PFSK-1 (cell line): Measurements from ENCODE around the gene CAPZA1.

Experiments used
- FOXP2 ChIP-seq: optimal IDR thresholded peaks from 2 replicates; pipeline ENCODE3; 2011; ENCODE audit warnings: borderline replicate concordance, control low read depth, inconsistent platforms; ENCODE audit not compliant: insufficient read depth; ENCODE audit errors: extremely low read length, extremely low read depth
- POLR2AphosphoS5 ChIP-seq: IDR thresholded peaks from 2 replicates; pipeline ENCODE4 v1.6.1; 2012; ENCODE audit warnings: low read depth, mild to moderate bottlenecking, control low read depth, low read length, moderate library complexity
- REST ChIP-seq, 2 experiments: IDR thresholded peaks; 2 replicates each; pipeline versions ENCODE4 v1.6.1 to v1.8.0; 2011 to 2012; ENCODE audit warnings: low read depth in 2 of 2, low read length in 2 of 2, control low read depth in 1 of 2, inconsistent platforms in 1 of 2, mild to moderate bottlenecking in 1 of 2, moderate library complexity in 1 of 2; ENCODE audit not compliant: insufficient read depth in 1 of 2
- SIN3A ChIP-seq: IDR thresholded peaks from 2 replicates; pipeline ENCODE4 v1.6.1; 2012; ENCODE audit warnings: mild to moderate bottlenecking, low read length, moderate library complexity, borderline replicate concordance; ENCODE audit not compliant: insufficient read depth
- TAF1 ChIP-seq: IDR thresholded peaks from 2 replicates; pipeline ENCODE4 v1.6.1; 2012; ENCODE audit warnings: low read length, control low read depth, borderline replicate concordance; ENCODE audit not compliant: insufficient read depth

The CAPZA1 gene

GRCh38 chr1:112673592-112674439 is 54.2 kb downstream of the CAPZA1 start:
- no peak for TF ChIP-seq REST (IDR thresholded peaks at IDR 0.05; ENCODE audit: insufficient read depth in 1 of 2, low read depth in 2 of 2, low read length in 2 of 2)
- no peak; the same call in 1 of the 2 replicates for TF ChIP-seq TAF1
- TF ChIP-seq POLR2AphosphoS5, result no peak
- TF ChIP-seq SIN3A, result no peak
- peak; percentile 19 for TF ChIP-seq FOXP2

- no peak; a peak in 1 of 4 replicates for TF ChIP-seq REST (IDR thresholded peaks at IDR 0.05; ENCODE audit: insufficient read depth in 1 of 2, low read depth in 2 of 2, low read length in 2 of 2)
- TF ChIP-seq POLR2AphosphoS5, result peak; percentile 85
- TF ChIP-seq TAF1, result peak; percentile 53; the same call in 1 of the 2 replicates
- no peak for TF ChIP-seq SIN3A
- no peak for TF ChIP-seq FOXP2
Measured at GRCh38 chr1:112674440-112674985, 54.9 kb downstream of the CAPZA1 start, which contains the start of gene MOV10. TSS of gene MOV10 (plus strand) at chr1:112674659. CDS start at chr1:112674913, 254 bp downstream.

- TF ChIP-seq REST (IDR thresholded peaks at IDR 0.05; ENCODE audit: insufficient read depth in 1 of 2, low read depth in 2 of 2, low read length in 2 of 2) (no peak), TAF1 (no peak), POLR2AphosphoS5 (no peak), FOXP2 (peak; percentile 30), SIN3A (no peak)
Measured at GRCh38 chr1:112674986-112675727, 55.5 kb downstream of the CAPZA1 start.

- TF ChIP-seq POLR2AphosphoS5, result no peak
- TF ChIP-seq TAF1, result no peak
- TF ChIP-seq REST (IDR thresholded peaks at IDR 0.05; ENCODE audit: insufficient read depth in 1 of 2, low read depth in 2 of 2, low read length in 2 of 2), result no peak
- no peak for TF ChIP-seq SIN3A
- TF ChIP-seq FOXP2, result no peak
Measured at GRCh38 chr1:112675728-112676381, 56.2 kb downstream of the CAPZA1 start.
